HG03196 (cell line): ENCODE data around the gene GPR89A.
"Not testable (repeated sequence)": the region's sequence is repeated elsewhere in the genome, so short reads cannot be mapped to it uniquely, and the experiment has no call there.

Experiments used
- ATAC-seq: cut with Tn5 transposase; IDR thresholded peaks from one replicate; pipeline ENCODE4 v1.9.1; 2021; ENCODE audit not compliant: unreplicated experiment

Gene GPR89A

DNA sequence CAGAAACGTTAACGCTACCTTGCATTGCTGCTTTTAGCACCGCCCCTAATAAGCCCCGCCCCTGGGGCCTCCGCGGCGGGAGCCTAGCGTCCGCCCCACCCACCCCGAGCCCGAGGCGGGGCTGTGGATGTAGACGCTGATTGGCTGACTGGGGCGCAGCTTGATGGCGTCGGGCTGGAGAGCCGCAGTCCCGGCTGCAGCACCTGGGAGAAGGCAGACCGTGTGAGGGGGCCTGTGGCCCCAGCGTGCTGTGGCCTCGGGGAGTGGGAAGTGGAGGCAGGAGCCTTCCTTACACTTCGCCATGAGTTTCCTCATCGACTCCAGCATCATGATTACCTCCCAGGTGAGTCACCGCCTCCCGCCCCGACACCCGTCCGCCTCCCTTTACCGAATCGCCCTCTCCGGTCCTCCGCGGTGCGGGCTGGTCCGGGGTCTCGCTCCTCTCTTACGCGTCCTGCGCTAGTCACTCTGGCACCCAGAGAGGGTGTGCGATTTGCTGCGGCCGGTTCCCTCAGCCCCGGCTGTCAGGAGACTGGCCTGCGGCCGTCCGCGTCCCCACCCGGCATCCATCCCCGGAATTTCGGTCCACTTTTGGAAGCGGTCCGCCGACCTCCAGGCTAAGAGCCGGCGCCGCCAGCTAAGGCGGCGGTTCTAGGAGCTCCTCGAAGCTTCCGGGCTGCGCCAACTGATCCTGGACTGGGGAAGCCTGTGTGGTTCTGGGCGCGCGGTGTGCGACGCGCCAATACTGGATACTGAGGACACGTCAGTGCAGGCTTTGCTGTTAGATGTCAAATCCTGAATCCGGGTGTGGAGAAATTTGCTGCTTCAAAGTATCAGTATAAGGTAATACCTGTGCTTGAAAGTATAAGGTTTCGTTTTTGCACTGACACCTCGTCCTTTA is at the start of gene GPR89A:
Gene GPR89A, plus strand, starts transcription at position 156 of the 901 bp plus-strand sequence. Its CDS starts 146 bp downstream, at position 302.
- peak; percentile 90 for ATAC-seq

DNA sequence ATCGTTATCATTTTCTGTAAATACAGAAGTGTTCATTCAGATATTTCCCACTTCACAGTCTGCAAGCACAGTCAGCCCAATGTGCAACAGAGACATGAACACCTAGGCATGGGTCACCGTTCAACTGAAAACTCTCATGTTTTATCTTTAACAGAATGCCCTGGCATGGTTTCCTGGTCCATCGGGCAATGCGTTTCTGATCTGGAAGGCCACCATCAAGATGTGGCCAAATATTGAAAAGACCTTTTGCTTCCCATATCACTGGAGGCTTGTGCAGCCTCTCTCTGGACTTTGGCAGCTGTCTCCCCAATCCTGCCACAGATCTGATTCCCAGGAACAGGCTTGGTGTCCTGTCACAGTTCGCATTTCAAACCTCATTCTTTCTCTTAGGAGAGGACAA is 21.0 kb upstream of the GPR89A start:
- ATAC-seq = not testable (repeated sequence)

DNA sequence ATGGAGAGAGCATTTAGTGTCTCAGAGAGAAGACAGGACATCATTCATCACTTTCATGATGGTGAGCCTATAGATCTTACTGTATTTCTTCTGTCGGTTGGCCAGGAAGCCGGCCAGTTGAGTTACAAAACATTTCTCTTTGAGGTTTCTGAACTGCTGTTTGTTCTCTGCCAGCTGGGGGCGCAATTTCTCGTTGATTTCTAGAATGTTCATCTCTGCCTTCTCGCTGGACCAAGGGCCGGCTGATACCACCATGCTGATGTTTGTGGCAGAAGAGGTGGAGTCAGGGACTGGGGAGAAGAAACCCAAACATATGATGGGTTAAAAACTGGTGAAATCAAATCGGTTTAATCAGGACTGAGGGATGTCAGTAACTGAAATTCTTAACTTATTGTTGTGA is 17.0 kb upstream of the GPR89A start:
- not testable (repeated sequence) for ATAC-seq

DNA sequence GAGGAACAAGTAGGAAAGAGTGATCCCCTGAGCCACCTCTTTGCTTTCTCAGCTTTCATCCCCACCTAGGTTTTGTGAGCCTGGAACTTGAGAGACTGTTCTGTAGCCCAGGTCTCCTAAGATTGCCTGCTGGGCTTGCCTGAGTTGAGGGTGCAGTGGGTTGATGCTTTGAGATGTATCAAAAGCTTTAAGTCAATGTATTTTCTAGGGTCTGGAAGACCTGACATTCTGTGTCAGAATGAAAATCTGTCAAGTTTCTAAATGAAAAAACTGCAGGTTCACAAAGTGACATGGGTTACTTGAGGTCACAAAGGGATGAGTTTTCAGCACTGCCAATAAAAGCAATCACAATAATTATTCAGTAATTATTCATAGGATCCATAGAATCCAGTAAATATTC is 15.4 kb upstream of the GPR89A start:
- not testable (repeated sequence) for ATAC-seq

DNA sequence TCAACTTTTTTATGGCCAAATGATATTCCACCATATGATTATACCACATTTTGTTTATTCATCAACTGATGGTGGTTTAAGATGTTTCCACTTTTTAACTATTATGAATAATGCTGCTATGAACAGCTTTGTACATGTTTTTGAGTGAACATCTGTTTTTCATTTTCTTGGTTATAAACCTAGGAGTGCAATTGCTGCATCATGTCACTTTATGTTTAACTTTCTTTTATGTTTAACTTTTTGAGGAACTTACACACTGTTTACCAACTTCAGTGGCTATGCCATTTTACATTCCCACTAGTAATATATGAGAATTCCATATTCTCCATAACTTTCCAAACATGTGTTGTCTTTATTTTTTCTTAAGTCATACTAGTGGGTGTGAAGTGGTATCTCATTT is 12.4 kb upstream of the GPR89A start:
- not testable (repeated sequence) for ATAC-seq

DNA sequence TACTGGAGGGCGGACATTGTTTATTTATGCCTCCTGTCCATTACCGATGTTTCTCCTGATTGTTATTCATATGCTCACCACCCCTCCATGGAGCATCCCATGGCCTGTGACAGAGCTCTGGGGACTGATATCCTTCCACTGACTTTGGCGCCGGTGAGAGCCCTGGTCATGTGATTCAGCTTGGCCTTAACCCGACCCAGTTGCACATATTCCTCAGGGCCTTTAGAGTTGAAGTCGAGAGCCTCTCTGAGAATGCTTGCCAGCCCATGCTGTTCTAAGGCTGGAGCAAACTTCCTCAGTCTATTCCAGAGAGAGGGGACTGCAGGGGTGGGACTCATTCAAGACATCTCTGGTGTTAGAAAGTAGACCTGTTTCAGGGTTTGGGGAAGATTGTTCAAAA is 11.6 kb upstream of the GPR89A start:
- not testable (repeated sequence) for ATAC-seq

DNA sequence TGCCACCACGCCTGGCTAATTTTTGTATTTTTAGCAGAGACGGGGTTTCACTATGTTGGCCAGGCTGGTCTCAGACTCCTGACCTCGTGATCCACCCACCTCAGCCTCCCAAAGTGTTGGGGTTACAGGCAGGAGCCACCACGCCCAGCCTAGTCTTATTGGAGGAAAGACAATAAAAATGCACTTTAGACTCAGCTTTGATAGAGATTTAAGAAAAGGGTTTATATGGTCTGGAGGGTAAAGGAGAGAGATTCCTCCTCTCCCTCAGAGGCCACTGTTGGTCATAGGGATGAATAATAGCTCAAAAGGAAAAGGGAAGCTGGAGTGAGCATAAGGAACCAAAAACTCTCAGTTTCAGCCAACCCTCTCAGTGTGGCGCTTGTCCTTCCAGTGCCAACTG is 8.4 kb upstream of the GPR89A start:
- ATAC-seq = not testable (repeated sequence)

DNA sequence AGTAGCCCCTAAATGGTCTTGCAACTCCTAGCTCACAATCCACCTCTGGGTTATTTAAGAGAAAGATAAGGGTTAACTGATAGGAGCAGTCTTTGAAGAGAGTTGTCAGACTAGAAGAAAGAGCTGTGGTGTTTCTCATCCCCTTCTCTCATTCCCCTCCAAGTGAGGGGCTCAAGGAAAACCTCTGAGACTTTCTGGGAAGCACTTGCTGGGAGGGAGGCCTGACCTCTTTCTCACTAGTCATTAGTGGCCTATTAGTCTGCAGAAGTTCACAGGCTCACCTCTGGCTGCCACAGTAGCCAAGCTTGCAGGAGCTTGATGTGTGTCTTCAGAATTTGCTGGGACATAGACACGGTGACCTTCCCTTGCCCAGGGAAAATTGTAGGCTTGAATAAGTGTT is 6.2 kb upstream of the GPR89A start:
- no peak for ATAC-seq

DNA sequence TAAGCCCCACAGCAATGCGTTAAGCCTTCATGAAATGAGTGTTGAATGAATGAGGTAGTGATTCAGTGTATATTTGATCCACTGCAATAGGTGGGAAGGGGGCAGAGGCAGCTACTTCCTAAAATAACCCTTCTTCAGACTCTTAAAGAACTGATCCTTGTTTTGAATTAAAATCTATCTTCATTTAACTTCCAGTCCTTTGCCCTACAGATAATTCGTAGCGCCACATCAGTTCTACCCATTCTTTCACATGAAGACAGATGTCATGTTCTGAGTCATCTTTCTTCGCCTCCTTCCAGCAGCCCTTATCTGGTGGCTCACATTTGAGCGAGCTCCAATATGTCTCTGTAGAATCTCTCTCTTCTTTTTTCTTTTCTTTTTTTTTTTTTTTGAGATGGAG is 948 bp upstream of the GPR89A start:
- not testable (repeated sequence) for ATAC-seq

DNA sequence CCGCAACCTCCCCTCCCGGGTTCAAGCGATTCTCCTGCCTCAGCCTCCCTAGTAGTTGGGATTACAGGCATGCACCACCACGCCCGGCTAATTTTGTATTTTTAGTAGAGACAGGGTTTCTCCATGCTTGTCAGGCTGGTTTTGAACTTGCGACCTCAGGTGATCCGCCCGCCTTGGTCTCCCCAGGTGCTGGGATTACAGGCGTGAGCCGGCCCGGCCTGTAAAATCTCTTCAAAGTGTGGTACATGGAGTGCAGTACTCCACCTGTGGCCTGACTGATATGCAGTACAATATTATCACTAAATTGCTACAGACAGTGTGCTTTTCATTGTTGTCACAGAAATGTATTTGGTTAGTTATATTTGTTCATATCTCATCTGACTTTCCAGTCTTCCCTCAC is 499 bp upstream of the GPR89A start:
- not testable (repeated sequence) for ATAC-seq

DNA sequence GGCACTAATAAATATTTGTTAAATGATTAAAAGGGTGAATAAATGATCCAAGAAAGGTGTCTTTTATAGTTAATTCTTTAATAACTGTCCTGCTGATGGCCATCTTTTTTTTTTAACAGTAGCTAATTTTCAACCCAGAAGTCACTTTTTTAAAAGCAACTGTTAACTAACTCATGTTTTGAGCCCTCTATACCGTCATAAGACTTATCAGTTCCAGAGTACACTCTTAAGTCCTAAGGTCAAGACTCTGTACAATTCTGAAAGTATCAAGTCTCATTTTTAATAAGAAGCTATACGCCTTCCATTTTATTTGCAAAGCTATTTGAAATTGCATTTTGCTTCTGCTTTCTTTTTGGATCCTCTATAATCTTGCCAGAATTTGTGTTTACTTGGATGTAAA is 3.0 kb downstream of the GPR89A start:
- not testable (repeated sequence) for ATAC-seq

DNA sequence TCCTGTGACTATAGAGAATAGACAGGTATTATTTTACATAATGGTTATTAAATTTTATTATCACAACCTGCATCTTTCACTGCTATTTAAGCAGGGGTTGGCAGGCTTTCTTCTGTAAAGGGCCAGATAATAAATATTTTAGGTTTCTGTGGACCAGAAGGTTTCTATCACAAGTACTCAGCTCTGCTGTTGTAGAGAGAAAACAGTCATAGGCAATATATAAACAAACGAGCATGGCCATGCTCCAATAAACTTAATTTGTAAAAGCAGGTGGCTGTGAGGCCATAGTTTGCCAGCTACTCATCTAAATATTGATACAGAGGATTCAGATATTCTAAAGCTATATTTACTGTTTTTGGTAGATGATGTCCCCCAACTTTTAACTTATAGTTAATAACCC is 12.3 kb downstream of the GPR89A start:
- not testable (repeated sequence) for ATAC-seq

DNA sequence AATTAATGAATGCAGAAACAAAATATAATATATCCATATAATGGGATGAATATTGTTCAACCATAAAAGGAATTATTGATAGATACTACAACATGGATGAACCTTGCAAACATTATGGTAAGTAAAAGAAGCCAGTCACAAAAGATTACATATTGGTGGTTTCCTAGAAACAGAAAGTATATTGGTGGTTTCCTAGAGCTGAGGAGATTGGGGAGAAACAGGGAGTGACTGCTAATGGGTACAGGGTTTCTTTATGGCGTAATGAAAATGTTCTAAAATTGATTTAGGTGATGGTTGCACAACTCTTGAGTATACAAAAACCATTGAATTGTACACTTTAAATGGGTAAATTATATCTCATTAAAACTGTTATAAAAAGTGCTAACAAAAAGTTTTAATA is 14.4 kb downstream of the GPR89A start:
- not testable (repeated sequence) for ATAC-seq

DNA sequence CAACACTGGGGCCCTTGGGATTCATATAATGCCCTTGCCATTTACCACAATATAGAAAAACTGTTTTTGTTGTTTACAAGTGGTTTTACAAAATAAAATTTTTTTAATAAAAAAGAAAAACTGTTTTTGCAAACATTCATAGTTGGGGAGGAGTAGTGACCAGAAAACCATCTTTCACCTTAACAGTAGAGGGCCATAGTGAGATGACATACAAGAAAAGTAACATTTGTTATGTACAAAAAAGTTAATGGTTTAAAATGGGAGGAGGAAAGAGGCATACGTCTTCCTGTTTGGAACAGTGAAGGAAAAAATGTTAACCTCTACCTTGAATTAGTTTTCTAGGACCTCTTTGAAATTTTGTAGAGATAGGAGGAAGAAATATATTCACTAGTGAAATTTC is 28.4 kb downstream of the GPR89A start:
- not testable (repeated sequence) for ATAC-seq

DNA sequence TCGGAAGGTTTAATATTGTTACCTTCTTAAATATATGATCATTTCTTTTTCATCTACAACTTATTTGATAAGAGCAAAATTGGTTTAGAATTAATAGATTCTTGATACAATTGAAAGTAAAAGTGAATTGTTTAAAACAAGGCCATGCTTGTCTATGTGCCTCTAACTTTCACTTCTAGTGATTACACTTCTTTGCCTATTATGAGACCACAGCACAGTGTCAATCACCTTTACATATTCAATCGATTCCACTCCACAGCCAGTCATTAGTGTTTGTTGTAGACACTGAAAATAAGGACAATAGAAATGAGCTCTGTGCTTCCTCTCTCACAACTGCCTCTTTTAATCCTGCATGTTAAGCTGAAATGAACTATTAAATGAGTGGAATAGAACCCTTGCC is 34.1 kb downstream of the GPR89A start:
- ATAC-seq = not testable (repeated sequence)

DNA sequence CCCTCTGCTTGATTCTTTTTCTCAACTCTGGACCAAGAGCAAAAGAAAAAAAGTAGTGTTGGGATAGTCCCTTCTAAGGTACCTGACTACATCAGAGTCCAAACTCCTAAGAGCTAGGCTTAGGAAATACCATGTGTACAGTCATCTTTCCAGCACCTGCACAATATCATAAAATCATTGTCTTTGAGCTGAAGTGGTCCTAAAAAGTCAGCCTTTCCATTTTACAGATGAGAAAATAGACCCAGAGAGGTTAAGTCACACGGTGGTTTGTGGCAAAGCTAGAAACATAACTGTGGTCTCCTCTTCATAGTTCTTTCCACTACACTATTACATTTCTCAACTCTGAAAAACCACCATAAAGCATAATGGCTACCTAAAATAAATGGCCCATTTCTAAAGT is 36.2 kb downstream of the GPR89A start:
- not testable (repeated sequence) for ATAC-seq

DNA sequence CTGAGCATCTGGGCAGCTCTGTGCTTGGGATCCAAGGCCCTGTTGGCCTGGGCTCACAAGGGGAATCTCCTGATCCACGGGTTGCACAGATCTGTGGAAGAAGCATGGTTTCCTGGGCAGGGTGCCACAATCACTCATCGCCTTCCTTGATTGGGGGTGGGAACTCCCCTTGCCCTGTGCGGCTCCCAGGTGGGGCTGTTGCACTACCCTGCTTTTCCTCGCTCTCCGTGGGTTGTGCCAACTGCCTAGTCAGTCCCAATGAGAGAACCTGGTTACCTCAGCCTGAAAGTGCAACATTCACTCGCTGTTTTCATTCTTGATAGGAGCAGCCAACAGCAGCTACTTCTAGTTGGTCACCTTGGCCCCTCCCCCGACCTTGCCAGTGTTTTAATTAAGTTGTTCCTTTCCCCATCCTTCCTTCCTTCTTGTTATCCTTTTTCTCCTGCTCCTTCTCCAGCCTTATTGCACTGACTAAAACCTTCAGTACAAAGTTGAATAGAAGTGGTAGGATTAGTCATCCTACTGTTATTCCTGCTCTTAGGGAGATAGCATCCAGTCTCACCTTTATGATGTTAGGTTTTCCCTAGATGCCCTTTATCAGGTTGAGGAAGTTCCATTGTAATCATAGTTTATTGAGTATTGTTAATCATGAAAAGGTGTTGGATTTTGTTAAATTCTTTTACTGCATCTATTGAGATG is 48.6 kb downstream of the GPR89A start:
- not testable (repeated sequence) for ATAC-seq

DNA sequence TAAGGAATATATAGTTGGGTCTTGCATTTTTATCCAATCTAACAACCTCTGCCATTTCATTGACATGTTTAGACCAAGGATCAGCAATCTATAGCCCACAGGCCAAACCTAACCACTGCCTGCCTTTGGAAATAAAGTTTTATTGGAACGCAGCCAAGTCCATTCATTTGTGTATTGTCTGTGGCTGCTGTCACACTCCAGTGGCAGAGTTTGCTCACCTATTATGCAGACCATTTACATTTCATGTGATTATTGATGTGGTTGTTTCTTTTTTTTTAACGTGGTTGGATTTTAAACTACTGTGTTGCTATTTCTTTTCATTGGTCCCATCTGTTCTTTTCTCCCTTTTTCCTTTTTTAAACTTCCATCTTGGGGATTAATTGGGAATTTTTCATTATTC is 54.7 kb downstream of the GPR89A start:
- not testable (repeated sequence) for ATAC-seq

DNA sequence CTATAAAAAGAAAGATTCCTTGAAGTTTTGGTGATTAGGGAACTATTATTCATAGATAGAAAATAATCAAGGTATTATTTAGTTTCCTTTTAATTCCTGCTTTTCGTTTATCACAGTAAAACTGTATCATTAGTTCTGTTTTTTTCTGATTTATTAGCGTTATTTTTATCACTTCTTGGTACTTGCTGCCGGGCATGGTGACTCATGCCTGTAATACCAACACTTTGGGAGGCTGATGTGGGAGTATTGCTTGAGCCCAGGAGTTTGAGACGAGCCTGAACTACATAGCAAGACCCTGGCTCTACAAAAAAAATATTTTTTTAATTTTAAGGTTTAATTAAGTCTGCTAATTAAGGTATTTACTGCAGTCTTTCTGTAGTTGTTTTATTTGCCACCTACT is 57.2 kb downstream of the GPR89A start:
- ATAC-seq = not testable (repeated sequence)

DNA sequence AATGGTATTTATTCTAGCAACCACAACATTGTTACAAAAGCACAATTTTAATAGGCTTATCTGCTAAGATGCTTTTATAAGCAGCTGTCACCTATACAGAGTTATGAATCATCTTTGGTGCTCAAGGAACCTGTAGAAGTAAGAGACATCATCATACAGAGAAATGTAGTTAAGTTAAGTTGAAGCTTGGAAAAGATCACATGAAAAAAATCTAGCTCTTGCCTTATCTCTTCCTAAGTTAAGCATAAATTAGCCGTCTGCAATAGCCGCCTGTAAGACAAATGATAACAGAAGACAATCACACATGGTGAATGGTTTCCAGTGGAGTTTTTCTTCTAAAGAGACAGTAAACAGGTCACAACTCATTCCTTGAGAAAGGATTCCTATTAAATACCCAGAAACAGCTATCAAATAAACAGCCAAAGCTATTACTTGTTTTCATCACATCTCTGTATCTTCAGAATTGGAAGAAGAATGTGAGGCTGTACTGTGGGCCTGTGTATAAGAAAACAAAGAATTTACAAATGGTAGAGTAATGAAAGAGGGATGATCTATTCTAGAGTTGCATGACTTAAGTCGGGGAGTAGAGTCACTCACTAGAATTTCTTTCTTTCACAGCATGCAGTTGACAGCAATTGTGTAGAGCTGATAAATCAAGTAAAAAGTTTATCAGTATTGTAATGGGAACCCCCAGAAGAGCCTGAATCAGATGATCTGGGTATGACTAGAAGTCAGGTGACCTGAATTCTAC is 63.4 kb downstream of the GPR89A start:
- not testable (repeated sequence) for ATAC-seq

DNA sequence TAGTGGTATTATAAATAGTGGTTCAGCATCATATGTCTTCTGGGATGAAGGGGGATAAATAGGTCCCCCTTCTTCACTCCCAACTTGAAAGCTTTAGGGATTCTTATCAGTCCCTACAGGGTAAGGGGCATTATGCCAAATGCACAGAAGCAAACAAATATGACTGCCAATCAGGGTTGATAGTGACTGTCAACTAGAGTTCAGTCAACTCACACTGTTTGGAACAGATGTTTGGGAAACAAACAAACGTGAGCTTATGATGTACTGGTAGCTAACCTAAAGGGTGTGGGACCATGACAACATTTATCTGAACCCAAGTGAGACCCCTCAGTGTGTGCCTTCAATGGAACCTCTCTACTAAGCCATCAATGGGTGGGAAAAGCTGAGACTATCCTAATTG is 65.4 kb downstream of the GPR89A start:
- ATAC-seq = not testable (repeated sequence)
